ENCODE data around the gene TMEM260. TPM values are rescaled to one million over a fixed set of nuclear protein-coding genes. Genes with fewer than 3 reads are reported as not detected.

Gene TMEM260
- polyA plus RNA-seq, 1 of the 3 experiments (the other 2 are of a cell fraction) = 5.4 TPM

- Histone ChIP-seq H3K4me2 (no peak overlapping the region), H3K4me1 (ENCODE audit: control insufficient read depth in 1 of 2, insufficient read depth in 2 of 2, low read depth in 1 of 2, low read length in 1 of 2) (no peaks in the 10 kb centered on the region), H4K20me1 (ENCODE audit: insufficient read depth) (no peaks in the 10 kb centered on the region), H3K27me3 (ENCODE audit: insufficient read depth) (peaks cover 5% of the 10 kb centered on the region; the same call in 1 of the 2 replicates), H3K9me2 (no peaks in the 10 kb centered on the region), H3K36me3 (replicated peaks in 1 of 2; ENCODE audit: control insufficient read depth in 1 of 2, insufficient read depth in 2 of 2, low read length in 1 of 2) (no peaks in the 10 kb centered on the region), H2AFZ (ENCODE audit: low read depth) (no peak overlapping the region), H3K9ac (no peak overlapping the region), H3K9me3 (no peaks in the 10 kb centered on the region), H3K27ac (ENCODE audit: low read depth in 2 of 2, low read length in 1 of 2) (no peak overlapping the region), H3K4me3 (ENCODE audit: low read depth in 2 of 2, low read length in 1 of 2) (no peak overlapping the region), H3F3A (replicated peaks; ENCODE audit: insufficient read depth) (no peaks in the 10 kb centered on the region), H3K79me2 (ENCODE audit: insufficient read depth) (no peaks in the 10 kb centered on the region)
- ChIA-PET CTCF (interaction anchor here (1.2 kb wide), 1 partner anchor 8 kb away, joined by 7 read pairs; no protein-coding TSS in a partner anchor), POLR2A (no interaction called here)
- TF ChIP-seq CTCF (IDR thresholded peaks at IDR 0.05) = no peak
- no peak for TF ChIP-seq SIN3A (IDR thresholded peaks at IDR 0.05; ENCODE audit: borderline replicate concordance, low read depth, low read length)
- no peak for TF ChIP-seq GATA2 (CRISPR knock-in tag; IDR thresholded peaks at IDR 0.05)
- TF ChIP-seq EP300 (IDR thresholded peaks at IDR 0.05; ENCODE audit: borderline replicate concordance in 1 of 2, low read depth in 1 of 2, low read length in 1 of 2) = no peak
- no peak for TF ChIP-seq POLR2AphosphoS5 (IDR thresholded peaks at IDR 0.05; ENCODE audit: low read depth, low read length)
- no peak for TF ChIP-seq ZBTB33 (IDR thresholded peaks at IDR 0.05; ENCODE audit: borderline replicate concordance, low read depth)
- TF ChIP-seq RAD21 (IDR thresholded peaks at IDR 0.05; ENCODE audit: low read length) = no peak
- TF ChIP-seq GABPA (IDR thresholded peaks at IDR 0.05; ENCODE audit: low read depth) = no peak
- TF ChIP-seq CHD2 (IDR thresholded peaks at IDR 0.05; ENCODE audit: low read length, partially characterized antibody) = no peak
- TF ChIP-seq, protein P1, sequence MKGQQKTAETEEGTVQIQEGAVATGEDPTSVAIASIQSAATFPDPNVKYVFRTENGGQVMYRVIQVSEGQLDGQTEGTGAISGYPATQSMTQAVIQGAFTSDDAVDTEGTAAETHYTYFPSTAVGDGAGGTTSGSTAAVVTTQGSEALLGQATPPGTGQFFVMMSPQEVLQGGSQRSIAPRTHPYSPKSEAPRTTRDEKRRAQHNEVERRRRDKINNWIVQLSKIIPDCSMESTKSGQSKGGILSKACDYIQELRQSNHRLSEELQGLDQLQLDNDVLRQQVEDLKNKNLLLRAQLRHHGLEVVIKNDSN (IDR thresholded peaks at IDR 0.05; ENCODE audit: borderline replicate concordance, low read depth) = no peak
- no peak for TF ChIP-seq MEF2A (IDR thresholded peaks at IDR 0.05; ENCODE audit: borderline replicate concordance, low read depth)
- no peak for TF ChIP-seq IRF3 (IDR thresholded peaks at IDR 0.05; ENCODE audit: low read depth, low read length)
- TF ChIP-seq NRF1 (IDR thresholded peaks at IDR 0.05; ENCODE audit: low read depth, low read length) = no peak
- TF ChIP-seq SMC3 (IDR thresholded peaks at IDR 0.05; ENCODE audit: low read depth, low read length) = no peak
- TF ChIP-seq FOXM1 (IDR thresholded peaks at IDR 0.05; ENCODE audit: low read depth) = no peak
- 14% methylated on average over 1 of the region's 1 CpG for WGBS (ENCODE audit: low lambda C conversion rate)
- DNase-seq = no peak
Observed at GRCh38 chr14:56570295-56570694, 9.3 kb upstream of the TMEM260 start.
